Measurements from ENCODE around the gene UCP3. TPM values are rescaled to one million over a fixed set of nuclear protein-coding genes. Genes with fewer than 3 reads are reported as not detected.

UCP3 gene
- total and polyA plus RNA-seq, 4 donors: 0.89 to 5.5 (median 2.7) TPM

- Histone ChIP-seq H3K4me1 (ENCODE audit: control insufficient read depth, insufficient read depth, low read length) (peaks cover under 1% of the 10 kb centered on the region), H3K9me3 (ENCODE audit: control insufficient read depth, insufficient read depth, low read length) (no peaks in the 10 kb centered on the region), H3K4me3 (ENCODE audit: low read depth, low read length) (no peak overlapping the region), H3K36me3 (ENCODE audit: control insufficient read depth, insufficient read depth, low read length) (peaks cover 44% of the 10 kb centered on the region), H3K27ac (ENCODE audit: low read depth, low read length) (no peak overlapping the region), H3K27me3 (ENCODE audit: control insufficient read depth, insufficient read depth, low read length) (no peaks in the 10 kb centered on the region)
- 95% methylated on average over 6 of the region's 9 CpGs for WGBS (ENCODE audit: insufficient coverage)
- DNase-seq (ENCODE audit: low read depth in 4 of 6, low spot score in 6 of 6): no peak
These were observed 1.7 kb upstream of the UCP3 start for GRCh38 chr11:74010306-74011300.

- H3K9me3 ChIP-seq (ENCODE audit: control insufficient read depth, insufficient read depth, low read length): no peaks in the 10 kb centered on the region
- no peak overlapping the region for H3K27ac ChIP-seq (ENCODE audit: low read depth, low read length)
- H3K4me1 ChIP-seq (ENCODE audit: control insufficient read depth, insufficient read depth, low read length): peaks cover 7% of the 10 kb centered on the region
- H3K4me3 ChIP-seq (ENCODE audit: low read depth, low read length): no peak overlapping the region
- H3K27me3 ChIP-seq (ENCODE audit: control insufficient read depth, insufficient read depth, low read length): no peaks in the 10 kb centered on the region
- H3K36me3 ChIP-seq (ENCODE audit: control insufficient read depth, insufficient read depth, low read length): peaks cover 47% of the 10 kb centered on the region
- WGBS (ENCODE audit: insufficient coverage): 100% methylated on average over 2 of the region's 5 CpGs
- no peak for DNase-seq (ENCODE audit: low read depth in 4 of 6, low spot score in 6 of 6)
These were observed 905 bp upstream of the UCP3 start for GRCh38 chr11:74009675-74010305.

DNA sequence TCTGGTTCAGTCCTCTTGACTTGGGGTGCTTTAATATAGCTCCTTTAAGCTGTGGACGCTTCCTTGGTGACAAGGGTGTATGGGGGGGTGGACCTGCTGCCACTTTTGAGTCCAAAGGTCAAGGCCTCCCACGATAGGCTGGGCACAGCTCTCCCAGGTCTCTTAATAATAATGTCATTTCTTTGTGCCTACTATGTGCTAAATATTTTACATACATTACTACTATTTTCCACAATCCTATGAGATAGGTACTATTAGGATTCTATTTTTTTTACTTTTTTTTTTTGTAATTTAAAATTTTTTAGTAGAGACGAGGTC is 304 bp upstream of the UCP3 start:
- H3K27me3 ChIP-seq (ENCODE audit: control insufficient read depth, insufficient read depth, low read length): no peaks in the 10 kb centered on the region
- no CpG with 5 or more reads among the region's 3 CpGs for WGBS (ENCODE audit: insufficient coverage)

DNA sequence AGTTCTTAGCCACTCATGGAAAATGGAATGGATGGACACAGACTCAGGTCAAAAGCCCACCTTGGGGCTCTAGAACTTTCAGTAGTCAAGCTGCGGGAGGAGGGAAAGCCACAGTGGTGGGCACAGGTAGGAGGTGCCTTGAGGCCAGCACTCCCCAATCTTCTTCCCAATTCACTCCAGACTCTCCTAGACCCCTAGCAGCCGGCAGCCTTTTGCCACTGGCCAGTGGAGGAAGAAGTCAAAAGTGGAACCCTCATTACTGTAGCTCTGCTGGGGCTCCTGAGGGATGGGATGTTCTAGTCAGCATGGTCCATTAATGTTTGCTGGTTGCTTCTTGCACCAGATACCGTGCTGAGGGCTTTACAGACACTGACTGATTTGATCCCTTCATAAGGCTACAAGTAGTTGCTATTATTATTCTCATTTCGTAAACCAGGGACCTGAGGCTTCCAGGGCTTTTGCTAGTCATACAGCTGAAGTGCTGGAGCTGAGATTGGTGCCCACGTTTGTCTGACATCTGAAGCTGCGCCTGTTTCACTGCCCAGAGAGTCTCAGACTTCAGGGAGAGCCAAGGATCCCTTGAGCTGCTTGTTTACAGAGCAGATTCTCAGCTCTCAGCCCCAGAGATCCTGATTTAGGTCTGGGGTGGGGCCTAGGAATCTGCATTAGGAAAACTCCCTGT is 1.1 kb downstream of the UCP3 start:
- DNase-seq (ENCODE audit: low read depth in 4 of 6, low spot score in 6 of 6): no peak
- H3K9me3 ChIP-seq (ENCODE audit: control insufficient read depth, insufficient read depth, low read length): no peaks in the 10 kb centered on the region
- peaks cover 48% of the 10 kb centered on the region for H3K36me3 ChIP-seq (ENCODE audit: control insufficient read depth, insufficient read depth, low read length)
- no peak overlapping the region for H3K4me3 ChIP-seq (ENCODE audit: low read depth, low read length)
- H3K4me1 ChIP-seq (ENCODE audit: control insufficient read depth, insufficient read depth, low read length): peaks cover 18% of the 10 kb centered on the region
- H3K27ac ChIP-seq (ENCODE audit: low read depth, low read length): no peak overlapping the region
- no peaks in the 10 kb centered on the region for H3K27me3 ChIP-seq (ENCODE audit: control insufficient read depth, insufficient read depth, low read length)
- WGBS (ENCODE audit: insufficient coverage): 90% methylated on average over 4 of the region's 6 CpGs

More for the DNA sequence above, 304 bp upstream of the UCP3 start:
- no peak for DNase-seq (ENCODE audit: low read depth in 4 of 6, low spot score in 6 of 6)
- Histone ChIP-seq H3K27ac (ENCODE audit: low read depth, low read length) (no peak overlapping the region), H3K9me3 (ENCODE audit: control insufficient read depth, insufficient read depth, low read length) (no peaks in the 10 kb centered on the region), H3K36me3 (ENCODE audit: control insufficient read depth, insufficient read depth, low read length) (peaks cover 46% of the 10 kb centered on the region), H3K4me3 (ENCODE audit: low read depth, low read length) (no peak overlapping the region), H3K4me1 (ENCODE audit: control insufficient read depth, insufficient read depth, low read length) (peaks cover 12% of the 10 kb centered on the region)

DNA sequence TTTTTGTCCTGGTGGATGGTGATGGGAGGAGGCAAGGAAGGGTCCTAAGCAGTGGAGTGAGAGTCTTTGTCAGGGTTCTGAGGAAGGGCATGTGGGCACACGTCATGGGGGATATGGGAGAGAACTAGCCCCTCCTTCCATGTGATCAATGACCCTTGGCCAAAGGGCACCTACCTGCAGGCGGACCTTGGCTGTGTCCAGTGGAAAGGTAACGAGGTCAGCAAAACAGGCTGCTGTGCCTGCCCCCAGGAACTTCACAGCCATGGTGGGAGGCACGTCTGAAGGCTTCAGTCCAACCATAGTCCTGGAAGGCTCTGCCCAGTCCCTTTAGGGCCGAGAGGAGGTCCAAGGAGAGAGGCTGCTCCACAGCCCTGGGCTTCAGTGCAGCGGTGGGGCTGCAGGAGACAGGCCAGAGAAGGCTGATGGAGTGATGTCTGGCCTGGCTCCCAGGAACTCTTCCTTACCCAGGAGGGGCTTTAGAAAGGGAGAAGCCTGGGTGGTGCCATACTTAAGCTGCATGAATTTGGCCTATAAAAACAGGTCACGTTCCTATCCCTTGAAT is 2.1 kb downstream of the UCP3 start:
- WGBS (ENCODE audit: insufficient coverage): 77% methylated on average over 5 of the region's 7 CpGs
- H3K27ac ChIP-seq (ENCODE audit: low read depth, low read length): no peak overlapping the region
- no peaks in the 10 kb centered on the region for H3K27me3 ChIP-seq (ENCODE audit: control insufficient read depth, insufficient read depth, low read length)
- DNase-seq (ENCODE audit: low read depth in 4 of 6, low spot score in 6 of 6): no peak
- H3K4me3 ChIP-seq (ENCODE audit: low read depth, low read length): no peak overlapping the region
- no peaks in the 10 kb centered on the region for H3K9me3 ChIP-seq (ENCODE audit: control insufficient read depth, insufficient read depth, low read length)
- H3K36me3 ChIP-seq (ENCODE audit: control insufficient read depth, insufficient read depth, low read length): peaks cover 48% of the 10 kb centered on the region
- peaks cover 18% of the 10 kb centered on the region for H3K4me1 ChIP-seq (ENCODE audit: control insufficient read depth, insufficient read depth, low read length)

GRCh38 chr11:74005721-74006517 is 3.0 kb downstream of the UCP3 start:
- no peak for DNase-seq (ENCODE audit: low read depth in 4 of 6, low spot score in 6 of 6)
- H3K9me3 ChIP-seq (ENCODE audit: control insufficient read depth, insufficient read depth, low read length): no peaks in the 10 kb centered on the region
- no peak overlapping the region for H3K27ac ChIP-seq (ENCODE audit: low read depth, low read length)
- H3K4me3 ChIP-seq (ENCODE audit: low read depth, low read length): no peak overlapping the region
- H3K4me1 ChIP-seq (ENCODE audit: control insufficient read depth, insufficient read depth, low read length): peaks cover 18% of the 10 kb centered on the region
- 95% methylated on average over 28 of the region's 29 CpGs for WGBS (ENCODE audit: insufficient coverage)
- H3K36me3 ChIP-seq (ENCODE audit: control insufficient read depth, insufficient read depth, low read length): peaks cover 46% of the 10 kb centered on the region
- H3K27me3 ChIP-seq (ENCODE audit: control insufficient read depth, insufficient read depth, low read length): no peaks in the 10 kb centered on the region

GRCh38 chr11:74004759-74005615 is 3.9 kb downstream of the UCP3 start:
- Histone ChIP-seq H3K4me1 (ENCODE audit: control insufficient read depth, insufficient read depth, low read length) (peaks cover 22% of the 10 kb centered on the region), H3K4me3 (ENCODE audit: low read depth, low read length) (no peak overlapping the region), H3K27ac (ENCODE audit: low read depth, low read length) (no peak overlapping the region), H3K9me3 (ENCODE audit: control insufficient read depth, insufficient read depth, low read length) (no peaks in the 10 kb centered on the region), H3K36me3 (ENCODE audit: control insufficient read depth, insufficient read depth, low read length) (peaks cover 44% of the 10 kb centered on the region), H3K27me3 (ENCODE audit: control insufficient read depth, insufficient read depth, low read length) (no peaks in the 10 kb centered on the region)
- WGBS (ENCODE audit: insufficient coverage): 65% methylated on average over 10 of the region's 11 CpGs
- DNase-seq (ENCODE audit: low read depth in 4 of 6, low spot score in 6 of 6): peak in 2 of 6 donors; percentile 34 to 55

GRCh38 chr11:74004046-74004695 is 4.7 kb downstream of the UCP3 start:
- H3K36me3 ChIP-seq (ENCODE audit: control insufficient read depth, insufficient read depth, low read length): peaks cover 44% of the 10 kb centered on the region
- no peaks in the 10 kb centered on the region for H3K9me3 ChIP-seq (ENCODE audit: control insufficient read depth, insufficient read depth, low read length)
- peaks cover 22% of the 10 kb centered on the region for H3K4me1 ChIP-seq (ENCODE audit: control insufficient read depth, insufficient read depth, low read length)
- DNase-seq (ENCODE audit: low read depth in 4 of 6, low spot score in 6 of 6): no peak
- no peak overlapping the region for H3K4me3 ChIP-seq (ENCODE audit: low read depth, low read length)
- H3K27me3 ChIP-seq (ENCODE audit: control insufficient read depth, insufficient read depth, low read length): no peaks in the 10 kb centered on the region
- no peak overlapping the region for H3K27ac ChIP-seq (ENCODE audit: low read depth, low read length)
- WGBS (ENCODE audit: insufficient coverage): 88% methylated on average over 5 of the region's 6 CpGs
